Cerebellar nuclear complex (tissue), 1 donor: Measurements from ENCODE around the gene UMOD.
"Not testable (repeated sequence)": the region's sequence is repeated elsewhere in the genome, so short reads cannot be mapped to it uniquely, and the experiment has no call there.

Experiments used
- DNase-seq, 2 experiments: peaks; one replicate each; lab custom pipeline; 2025; lab: John Stamatoyannopoulos, UW

The UMOD gene

GRCh38 chr16:20321671-20322070 lies 30.8 kb downstream of the UMOD start:
- DNase-seq = no peak

- DNase-seq = not testable (repeated sequence)
Measured at GRCh38 chr16:20321051-20321450, 31.5 kb downstream of the UMOD start.

- DNase-seq = no peak
Measured at GRCh38 chr16:20320592-20320991, 31.9 kb downstream of the UMOD start.

GRCh38 chr16:20320178-20320577 lies 32.3 kb downstream of the UMOD start:
- no peak for DNase-seq

DNA sequence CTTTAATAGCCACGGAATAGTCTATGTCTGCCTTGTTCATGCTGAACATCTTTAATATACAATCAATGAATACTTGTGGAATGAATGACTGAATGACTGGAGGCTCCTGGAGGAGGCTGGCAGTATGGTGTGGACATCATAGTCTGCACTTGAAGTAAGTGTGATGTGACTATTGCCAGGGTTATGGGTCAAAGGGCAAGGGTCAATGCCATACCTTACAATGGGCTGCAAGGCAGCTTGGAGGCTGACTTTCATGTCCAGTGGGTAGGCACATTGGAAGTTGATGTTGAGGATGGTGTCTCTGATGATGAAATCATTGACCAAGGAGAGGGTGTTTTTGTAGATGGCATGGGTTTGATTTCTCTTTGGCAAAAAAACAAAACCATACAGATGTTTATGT lies 33.1 kb downstream of the UMOD start:
- DNase-seq = no peak

GRCh38 chr16:20318437-20318836 lies 34.1 kb downstream of the UMOD start:
- DNase-seq = no peak

DNA sequence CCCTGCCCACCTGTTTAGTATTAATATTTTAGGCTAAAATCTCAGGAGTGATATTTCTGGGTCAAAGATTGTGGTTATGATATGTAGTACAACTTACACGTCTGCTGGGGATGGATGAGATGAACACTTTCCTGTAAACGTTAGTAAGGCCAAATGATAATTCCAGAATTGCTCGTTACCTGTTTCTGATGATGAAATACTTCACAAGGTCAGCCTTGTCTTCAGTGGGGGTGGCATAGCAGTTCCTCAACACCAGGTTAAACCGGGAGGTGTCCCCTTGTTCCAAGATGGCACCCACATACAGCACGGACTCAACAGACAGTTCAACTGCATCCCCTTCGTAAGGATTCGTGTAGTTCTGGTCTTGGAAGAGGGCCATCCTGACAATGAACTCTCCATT lies 34.5 kb downstream of the UMOD start:
- no peak for DNase-seq

DNA sequence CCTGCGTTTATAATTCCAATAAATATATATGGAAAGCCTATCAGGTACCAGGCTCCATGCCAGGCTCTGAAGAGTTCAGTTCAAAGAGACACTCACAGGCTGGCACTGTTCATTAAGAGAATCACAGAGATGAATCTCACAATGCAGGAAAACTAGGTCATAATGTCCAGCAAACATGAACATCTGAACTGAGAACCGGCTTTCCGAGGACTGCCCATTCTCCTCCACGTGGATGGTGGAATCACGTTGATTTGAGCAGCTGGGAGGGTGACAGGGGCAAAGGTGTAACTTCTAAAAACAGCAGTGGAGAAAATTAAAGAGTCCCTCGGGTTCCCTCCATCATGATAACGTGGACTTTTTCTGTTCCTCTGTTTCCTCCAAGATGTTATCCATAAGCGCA lies 35.4 kb downstream of the UMOD start:
- no peak for DNase-seq

- no peak for DNase-seq
Measured at GRCh38 chr16:20316715-20317114, 35.8 kb downstream of the UMOD start.

DNA sequence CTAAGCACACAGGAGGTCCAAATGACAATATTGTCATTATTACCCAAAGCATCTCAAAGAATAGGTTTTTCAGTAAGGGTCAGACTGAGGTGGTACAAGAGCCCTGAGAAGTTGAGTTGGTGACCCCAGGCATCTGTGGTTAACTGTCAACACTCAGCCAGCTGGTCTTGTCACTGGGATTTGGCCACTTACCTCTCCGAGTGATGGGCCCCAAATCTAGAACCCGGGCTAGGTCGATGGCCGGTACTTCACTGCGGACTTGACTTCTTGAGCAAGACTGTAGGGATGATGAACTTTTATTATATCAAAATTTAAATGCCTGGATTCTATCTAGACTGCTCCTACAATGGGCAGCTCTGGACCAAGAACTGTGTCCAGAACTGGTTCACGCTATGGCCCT lies 36.8 kb downstream of the UMOD start:
- DNase-seq = no peak

- no peak for DNase-seq
Measured at GRCh38 chr16:20314575-20314974, 37.9 kb downstream of the UMOD start.

GRCh38 chr16:20313741-20314140 lies 38.8 kb downstream of the UMOD start:
- DNase-seq = no peak

GRCh38 chr16:20312536-20313095 lies 39.9 kb downstream of the UMOD start:
- DNase-seq = not testable (repeated sequence)

DNA sequence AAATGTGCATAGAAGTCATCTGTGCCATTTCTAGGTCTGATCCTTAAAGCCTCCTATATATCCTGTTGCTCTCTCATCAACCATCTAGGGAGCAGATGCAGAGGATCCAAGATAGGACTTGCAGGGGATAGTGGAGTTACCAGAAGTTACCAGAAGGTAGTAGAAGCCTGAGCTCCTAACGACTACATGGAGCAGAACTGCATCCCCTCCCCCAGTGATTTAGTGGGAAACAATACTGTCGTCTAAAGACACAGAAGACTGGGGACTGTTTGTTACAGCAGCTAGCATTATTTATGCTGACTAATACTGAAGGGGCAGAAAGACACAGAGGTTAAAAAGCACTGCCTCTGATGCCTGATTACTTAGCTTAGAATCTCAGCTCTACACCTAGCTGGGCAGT lies 41.0 kb downstream of the UMOD start:
- no peak for DNase-seq

- no peak for DNase-seq
Measured at GRCh38 chr16:20310421-20311395, 41.8 kb downstream of the UMOD start.

- no peak for DNase-seq
Measured at GRCh38 chr16:20309786-20310185, 42.7 kb downstream of the UMOD start.

GRCh38 chr16:20308801-20309590 lies 43.5 kb downstream of the UMOD start:
- DNase-seq = no peak

GRCh38 chr16:20308266-20308665 lies 44.2 kb downstream of the UMOD start:
- DNase-seq = no peak

- DNase-seq = no peak
Measured at GRCh38 chr16:20307791-20308190, 44.7 kb downstream of the UMOD start.

GRCh38 chr16:20307240-20307671 lies 45.3 kb downstream of the UMOD start:
- DNase-seq = no peak

- DNase-seq = no peak
Measured at GRCh38 chr16:20306401-20306800, 46.1 kb downstream of the UMOD start.

- DNase-seq = no peak
Measured at GRCh38 chr16:20303012-20303411, 49.5 kb downstream of the UMOD start.

DNA sequence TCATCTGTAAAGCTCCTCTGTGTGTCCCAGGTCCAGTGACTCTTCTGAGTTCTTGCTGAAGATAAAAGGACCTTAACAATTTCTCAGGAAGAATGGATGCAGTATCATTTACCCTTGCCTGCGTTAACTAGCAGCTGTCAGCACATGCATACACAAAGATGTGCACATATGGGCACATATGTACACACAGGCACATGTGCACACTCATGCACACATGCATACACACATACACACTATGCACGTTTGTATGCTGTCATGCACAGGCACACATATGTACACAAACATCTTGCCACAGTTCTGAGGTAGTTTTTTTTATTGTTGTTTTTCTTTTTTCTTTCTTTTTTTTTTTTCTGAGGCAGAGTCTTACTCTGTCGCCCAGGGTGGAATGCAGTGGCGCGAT lies 50.1 kb downstream of the UMOD start:
- DNase-seq = no peak
